ENCODE measurements around the gene CUBN. TPM values are rescaled to one million over a fixed set of nuclear protein-coding genes. Genes with fewer than 3 reads are reported as not detected.

The CUBN gene
- total RNA-seq, 1 donor from 2014 or later: 1.5 TPM

GRCh38 chr10:16984242-16984641 lies 145.4 kb downstream of the CUBN start:
- Mint-ChIP-seq H3K27me3 (no peaks in the 10 kb centered on the region), H3K9me3 (ENCODE audit: low read depth) (peaks cover 7% of the 10 kb centered on the region), H3K27ac (no peak overlapping the region), H3K4me1 (ENCODE audit: low read depth) (peaks cover 11% of the 10 kb centered on the region), H3K36me3 (ENCODE audit: insufficient read depth) (no peaks in the 10 kb centered on the region), H3K4me3 (ENCODE audit: low read depth) (no peak overlapping the region)
- TF ChIP-seq CTCF (IDR thresholded peaks at IDR 0.05; ENCODE audit: unreplicated experiment): no peak
- DNase-seq (ENCODE audit: low spot score, unreplicated experiment): no peak

GRCh38 chr10:16976803-16977202 lies 152.8 kb downstream of the CUBN start:
- Mint-ChIP-seq H3K4me3 (ENCODE audit: low read depth) (no peak overlapping the region), H3K27me3 (no peaks in the 10 kb centered on the region), H3K9me3 (ENCODE audit: low read depth) (peaks cover 9% of the 10 kb centered on the region), H3K27ac (no peak overlapping the region), H3K4me1 (ENCODE audit: low read depth) (no peaks in the 10 kb centered on the region), H3K36me3 (ENCODE audit: insufficient read depth) (peaks cover 1% of the 10 kb centered on the region)
- no peak for DNase-seq (ENCODE audit: low spot score, unreplicated experiment)
- TF ChIP-seq CTCF (IDR thresholded peaks at IDR 0.05; ENCODE audit: unreplicated experiment): no peak

- Mint-ChIP-seq H3K9me3 (ENCODE audit: low read depth) (peaks cover 9% of the 10 kb centered on the region), H3K27ac (no peak overlapping the region), H3K4me1 (ENCODE audit: low read depth) (no peaks in the 10 kb centered on the region), H3K27me3 (no peaks in the 10 kb centered on the region), H3K4me3 (ENCODE audit: low read depth) (no peak overlapping the region), H3K36me3 (ENCODE audit: insufficient read depth) (peaks cover 1% of the 10 kb centered on the region)
- TF ChIP-seq CTCF (IDR thresholded peaks at IDR 0.05; ENCODE audit: unreplicated experiment): no peak
- no peak for DNase-seq (ENCODE audit: low spot score, unreplicated experiment)
Measured at GRCh38 chr10:16975188-16975587, 154.4 kb downstream of the CUBN start.

DNA sequence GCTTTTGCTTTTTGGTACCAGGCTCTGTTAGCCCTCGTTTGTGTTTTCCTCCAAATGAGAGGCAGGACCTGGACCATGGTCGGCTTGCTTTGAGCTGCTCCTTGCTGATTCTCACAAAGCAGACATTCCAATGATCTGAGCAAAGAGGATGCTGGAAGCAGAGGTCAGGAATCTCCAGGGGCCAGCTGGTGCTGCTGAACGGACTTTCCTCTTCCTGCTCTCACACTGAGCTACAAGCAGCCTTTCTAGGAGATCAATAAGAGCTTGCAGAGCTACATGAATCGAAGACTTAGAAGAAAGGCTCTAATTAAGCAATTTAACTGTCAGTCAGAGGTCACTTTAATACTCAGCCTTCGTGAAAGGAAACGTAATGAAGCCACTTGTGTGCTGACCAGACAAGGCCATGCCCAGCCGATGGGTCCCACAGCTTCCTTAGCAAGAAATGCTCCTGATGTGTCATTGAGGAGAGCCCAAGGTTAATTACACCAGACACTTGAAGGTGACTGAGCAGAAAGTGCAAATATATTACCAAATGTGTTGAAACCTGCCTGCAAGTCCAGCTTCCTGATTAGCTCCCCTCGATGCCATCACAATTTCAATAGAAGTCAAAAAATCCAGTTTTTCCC lies 161.1 kb downstream of the CUBN start:
- no peak for TF ChIP-seq CTCF (IDR thresholded peaks at IDR 0.05; ENCODE audit: unreplicated experiment)
- peaks cover 3% of the 10 kb centered on the region for H3K27me3 Mint-ChIP-seq
- H3K27ac Mint-ChIP-seq: peak overlapping the region; percentile 87
- no peak for DNase-seq (ENCODE audit: low spot score, unreplicated experiment)
- H3K36me3 Mint-ChIP-seq (ENCODE audit: insufficient read depth): no peaks in the 10 kb centered on the region
- no peaks in the 10 kb centered on the region for H3K9me3 Mint-ChIP-seq (ENCODE audit: low read depth)
- H3K4me1 Mint-ChIP-seq (ENCODE audit: low read depth): peaks cover 5% of the 10 kb centered on the region
- no peak overlapping the region for H3K4me3 Mint-ChIP-seq (ENCODE audit: low read depth)

DNA sequence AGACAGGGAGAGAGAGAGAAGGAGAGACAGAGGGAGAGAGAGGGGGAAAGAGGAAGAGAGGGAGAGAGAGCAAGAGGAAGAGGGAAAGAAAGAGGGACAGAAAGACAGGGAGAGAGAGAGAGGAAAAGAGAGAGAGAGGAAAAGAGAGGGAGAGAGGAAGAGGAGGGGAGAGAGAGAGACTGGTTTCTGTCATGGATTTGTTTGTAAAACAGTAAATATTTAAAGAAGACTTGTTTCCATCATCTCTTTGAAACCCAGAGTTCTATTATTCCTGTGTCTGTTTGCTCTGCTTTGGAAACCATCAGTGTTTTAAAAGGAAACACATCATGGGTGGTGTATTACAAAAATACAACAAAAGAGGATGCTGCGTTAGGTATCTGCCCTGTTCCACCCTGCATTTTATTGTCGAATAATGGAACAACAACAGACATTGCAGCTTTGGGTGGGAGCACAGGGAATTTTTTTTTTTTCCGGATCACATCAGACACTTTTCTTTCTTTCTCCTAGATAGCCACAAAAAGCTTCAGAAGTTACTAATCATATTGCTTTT lies 161.7 kb downstream of the CUBN start:
- no peak overlapping the region for H3K4me3 Mint-ChIP-seq (ENCODE audit: low read depth)
- peaks cover 5% of the 10 kb centered on the region for H3K4me1 Mint-ChIP-seq (ENCODE audit: low read depth)
- H3K27ac Mint-ChIP-seq: peak overlapping the region; percentile 87
- no peaks in the 10 kb centered on the region for H3K36me3 Mint-ChIP-seq (ENCODE audit: insufficient read depth)
- peaks cover 3% of the 10 kb centered on the region for H3K27me3 Mint-ChIP-seq
- H3K9me3 Mint-ChIP-seq (ENCODE audit: low read depth): no peaks in the 10 kb centered on the region
- no peak for TF ChIP-seq CTCF (IDR thresholded peaks at IDR 0.05; ENCODE audit: unreplicated experiment)
- no peak for DNase-seq (ENCODE audit: low spot score, unreplicated experiment)
